Measurements from ENCODE around the gene EARS2.
"Not testable (repeated sequence)": the region's sequence is repeated elsewhere in the genome, so short reads cannot be mapped to it uniquely, and the experiment has no call there.

EARS2 gene

GRCh38 chr16:23523876-23524385 is 33.2 kb downstream of the EARS2 start:
- no peak for DNase-seq

GRCh38 chr16:23523321-23523720 is 33.8 kb downstream of the EARS2 start:
- no peak for DNase-seq

- DNase-seq: no peak
Measured at GRCh38 chr16:23521965-23522364, 35.2 kb downstream of the EARS2 start.

GRCh38 chr16:23521037-23521743 is 36.0 kb downstream of the EARS2 start:
- DNase-seq: no peak

GRCh38 chr16:23520500-23520899 is 36.6 kb downstream of the EARS2 start:
- no peak for DNase-seq

GRCh38 chr16:23519282-23519681 is 37.9 kb downstream of the EARS2 start:
- no peak for DNase-seq

GRCh38 chr16:23518435-23518891 is 38.7 kb downstream of the EARS2 start:
- DNase-seq: no peak

GRCh38 chr16:23516366-23517137 is 40.6 kb downstream of the EARS2 start:
- no peak for DNase-seq

- DNase-seq: no peak
Measured at GRCh38 chr16:23515881-23516280, 41.3 kb downstream of the EARS2 start.

- DNase-seq: no peak
Measured at GRCh38 chr16:23514381-23515152, 42.6 kb downstream of the EARS2 start.

- DNase-seq: no peak
Measured at GRCh38 chr16:23512168-23512695, 44.9 kb downstream of the EARS2 start.

GRCh38 chr16:23511731-23512130 is 45.4 kb downstream of the EARS2 start:
- no peak for DNase-seq

GRCh38 chr16:23510915-23511270 is 46.3 kb downstream of the EARS2 start:
- not testable (repeated sequence) for DNase-seq

GRCh38 chr16:23510164-23510914 is 46.8 kb downstream of the EARS2 start, which contains the start of gene GGA2:
GGA2 (minus strand) TSS chr16:23510494; CDS start chr16:23510411, 83 bp downstream.
- DNase-seq: peak; percentile 92

GRCh38 chr16:23509782-23510163 is 47.4 kb downstream of the EARS2 start:
- DNase-seq: peak; percentile 50

- DNase-seq: no peak
Measured at GRCh38 chr16:23509441-23509754, 47.8 kb downstream of the EARS2 start.

- DNase-seq: peak; percentile 38
Measured at GRCh38 chr16:23508589-23509440, 48.3 kb downstream of the EARS2 start.

GRCh38 chr16:23506606-23506994 is 50.5 kb downstream of the EARS2 start:
- DNase-seq: no peak

GRCh38 chr16:23505671-23506605 is 51.2 kb downstream of the EARS2 start:
- no peak for DNase-seq

GRCh38 chr16:23505180-23505665 is 51.9 kb downstream of the EARS2 start:
- no peak for DNase-seq
